ENCODE results near the gene DCHS1. TPM values are rescaled to one million over a fixed set of nuclear protein-coding genes. Genes with fewer than 3 reads are reported as not detected.

The DCHS1 gene
- total and polyA plus RNA-seq, 2 of the 13 experiments (the other 11 are each of a cell fraction or from before 2014, with no cell fraction given): under 0.01 to 0.03 TPM

DNA sequence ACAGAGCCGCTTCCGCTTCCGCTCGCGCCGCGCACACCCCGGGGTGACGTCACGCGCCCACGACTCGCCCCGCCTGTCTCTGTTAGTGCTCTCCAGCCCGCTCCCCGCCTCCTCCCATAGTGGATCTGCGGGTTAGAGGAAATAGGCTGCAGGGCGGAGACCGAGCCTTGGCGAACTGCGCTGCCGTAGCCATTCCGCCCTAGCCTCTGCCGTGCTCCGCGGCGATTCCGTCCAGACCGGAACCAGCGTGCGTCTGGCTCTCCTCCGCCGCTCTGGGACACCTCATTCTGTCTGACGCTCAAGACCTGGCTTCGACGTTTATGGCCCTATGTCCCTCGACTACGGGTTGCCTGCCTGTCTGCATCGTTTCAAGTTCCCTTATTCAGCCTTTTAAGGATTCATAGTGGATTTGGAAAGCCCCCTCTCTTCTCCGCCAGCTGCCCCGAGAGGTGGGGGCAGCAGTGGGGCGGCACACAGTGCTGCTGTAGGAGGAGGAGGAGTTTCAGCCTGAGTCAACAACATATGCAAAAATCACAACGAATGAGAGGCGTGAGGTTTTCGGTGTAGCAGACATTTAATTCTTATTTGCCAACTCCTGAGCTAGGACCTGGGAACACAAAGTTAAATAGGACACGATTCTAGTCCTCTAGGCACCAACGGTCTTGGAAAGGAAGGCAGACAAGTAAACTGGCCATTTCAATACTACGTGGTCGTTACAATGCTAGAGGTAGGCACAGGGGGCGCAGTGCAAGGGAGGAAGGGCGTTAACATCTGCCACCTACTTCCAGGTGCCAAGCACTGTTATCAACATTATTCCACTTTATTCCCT, 43.2 kb downstream of the DCHS1 start, which contains the start of gene TAF10:
TAF10 (minus strand) TSS at position 4 of the 829 bp plus-strand sequence. CDS start 27 bp downstream, outside the sequence.
- H3K4me2 ChIP-seq (ENCODE audit: low read depth, low read length): peak within 1 kb of the TSS; percentile 96
- peaks cover 36% of the 10 kb centered on the region for H3K4me1 ChIP-seq (ENCODE audit: insufficient read depth, low read length)
- no peaks in the 10 kb centered on the region for H3K27me3 ChIP-seq (ENCODE audit: control insufficient read depth in 1 of 2, insufficient read depth in 2 of 2, low read length in 2 of 2)
- peak within 1 kb of the TSS; percentile 93 for H3K27ac ChIP-seq (ENCODE audit: extremely low read length, insufficient read depth, low read length)
- TSS peak; percentile 96 for BruUV-seq (replicated peaks)
- H3K36me3 ChIP-seq (replicated peaks in 1 of 2; ENCODE audit: control insufficient read depth in 1 of 2, insufficient read depth in 2 of 2, low read length in 2 of 2): peaks cover 24 to 50% of the 10 kb centered on the region in 2 experiments
- DNase-seq (ENCODE audit: low spot score) (peak; percentile 87), ATAC-seq (peak; percentile 92), FAIRE-seq (peak; percentile 68)
- H2AFZ ChIP-seq (ENCODE audit: low read length): no peak within 1 kb of the TSS
- in situ Hi-C loops (cut with HindIII; ENCODE audit: extremely low pct_ligation_motif_present, low pct_unique_long_range_greater_than_20kb): no loop called here
- peak within 1 kb of the TSS; percentile 81 to 93 (median 86) for H3K4me3 ChIP-seq (replicated peaks in 1 of 3; ENCODE audit: insufficient read depth in 1 of 3, low read depth in 2 of 3, low read length in 3 of 3)
- 2% methylated on average over 14 of the region's 51 CpGs for WGBS (ENCODE audit: low lambda C conversion rate)
- POLR2A ChIA-PET: interaction anchor here (0.6 to 3.1 kb wide), 10 partner anchors 8 to 222 kb away, joined by 3 to 24 read pairs (median 4); partner anchors contain the start of genes ARFIP2, ILK, MRPL17 and RRP8
- intact Hi-C loops (cut with micrococcal nuclease; ENCODE audit: unreplicated experiment): loop anchor here (1.0 to 5.0 kb wide), 2 partner anchors 71 to 130 kb away; partner anchors contain the start of genes ARFIP2, MRPL17 and TIMM10B
- H3K79me2 ChIP-seq (ENCODE audit: insufficient read depth, low read length): peaks cover 7% of the 10 kb centered on the region
- no peaks in the 10 kb centered on the region for H3K9me3 ChIP-seq (ENCODE audit: low read length)
- H3K9ac ChIP-seq (ENCODE audit: insufficient read depth, low read depth, low read length): peak within 1 kb of the TSS; percentile 96
- no peaks in the 10 kb centered on the region for H4K20me1 ChIP-seq (ENCODE audit: insufficient read depth, low read length)
- CTCF ChIA-PET (ENCODE audit: low intra/inter-chr PET ratio, low total read pairs): no interaction called here
- TF ChIP-seq ZNF598 (CRISPR knock-in tag; IDR thresholded peaks at IDR 0.05; ENCODE audit: borderline replicate concordance): no peak
- TF ChIP-seq ZFP1 (CRISPR knock-in tag; IDR thresholded peaks at IDR 0.05): no peak; the same call in 1 of the 2 replicates
- 0 out of 2 replicates have a peak, but pooled peaks have one; percentile 76 for TF ChIP-seq ZMYM3 (CRISPR knock-in tag; IDR thresholded peaks at IDR 0.05)
- TF ChIP-seq MTERF4 (CRISPR knock-in tag; IDR thresholded peaks at IDR 0.05): no peak; the same call in 1 of the 2 replicates
- TF ChIP-seq ZNF883 (CRISPR knock-in tag; IDR thresholded peaks at IDR 0.05; ENCODE audit: not compliant biosample characterization): no peak
- TF ChIP-seq HIVEP1 (CRISPR knock-in tag; IDR thresholded peaks at IDR 0.05): peak; percentile 74; the same call in 1 of the 2 replicates
- 0 out of 2 replicates have a peak, but pooled peaks have one; percentile 52 for TF ChIP-seq ZNF879 (CRISPR knock-in tag; IDR thresholded peaks at IDR 0.05)
- TF ChIP-seq POGZ (CRISPR knock-in tag; IDR thresholded peaks at IDR 0.05): peak; percentile 66
- TF ChIP-seq NFIC (IDR thresholded peaks at IDR 0.05; ENCODE audit: low read length): no peak
- TF ChIP-seq CBFB (CRISPR knock-in tag; IDR thresholded peaks at IDR 0.05): 0 out of 2 replicates have a peak, but pooled peaks have one; percentile 34
- peak; percentile 82 for TF ChIP-seq ZNF709 (CRISPR knock-in tag; IDR thresholded peaks at IDR 0.05)
- TF ChIP-seq SP4 (CRISPR knock-in tag; IDR thresholded peaks at IDR 0.05): peak; percentile 64
- TF ChIP-seq RBAK (CRISPR knock-in tag; IDR thresholded peaks at IDR 0.05): peak; percentile 33; the same call in 1 of the 2 replicates
- peak; percentile 83; the same call in 1 of the 2 replicates for TF ChIP-seq ZBTB42 (CRISPR knock-in tag; IDR thresholded peaks at IDR 0.05)
- no peak for TF ChIP-seq FIP1L1 (IDR thresholded peaks at IDR 0.05; ENCODE audit: borderline replicate concordance, insufficient read depth, low read depth, low read length)
- TF ChIP-seq DDIT3 (CRISPR knock-in tag; IDR thresholded peaks at IDR 0.05): no peak
- TF ChIP-seq IKZF1 (IDR thresholded peaks at IDR 0.05): no peak
- TF ChIP-seq RFXAP (CRISPR knock-in tag; IDR thresholded peaks at IDR 0.05; ENCODE audit: borderline replicate concordance): peak; percentile 53; the same call in 1 of the 2 replicates
- peak; percentile 73 for TF ChIP-seq ZC3H13 (CRISPR knock-in tag; IDR thresholded peaks at IDR 0.05)
